GM03348 (cell line): ENCODE results near the gene PCK1.
"Not testable (repeated sequence)": the region's sequence is repeated elsewhere in the genome, so short reads cannot be mapped to it uniquely, and the experiment has no call there.

Experiments
- DNase-seq: peaks from one replicate; pipeline ENCODE4 v3.0.0; 2012; ENCODE audit warnings: low spot score

Gene PCK1

DNA sequence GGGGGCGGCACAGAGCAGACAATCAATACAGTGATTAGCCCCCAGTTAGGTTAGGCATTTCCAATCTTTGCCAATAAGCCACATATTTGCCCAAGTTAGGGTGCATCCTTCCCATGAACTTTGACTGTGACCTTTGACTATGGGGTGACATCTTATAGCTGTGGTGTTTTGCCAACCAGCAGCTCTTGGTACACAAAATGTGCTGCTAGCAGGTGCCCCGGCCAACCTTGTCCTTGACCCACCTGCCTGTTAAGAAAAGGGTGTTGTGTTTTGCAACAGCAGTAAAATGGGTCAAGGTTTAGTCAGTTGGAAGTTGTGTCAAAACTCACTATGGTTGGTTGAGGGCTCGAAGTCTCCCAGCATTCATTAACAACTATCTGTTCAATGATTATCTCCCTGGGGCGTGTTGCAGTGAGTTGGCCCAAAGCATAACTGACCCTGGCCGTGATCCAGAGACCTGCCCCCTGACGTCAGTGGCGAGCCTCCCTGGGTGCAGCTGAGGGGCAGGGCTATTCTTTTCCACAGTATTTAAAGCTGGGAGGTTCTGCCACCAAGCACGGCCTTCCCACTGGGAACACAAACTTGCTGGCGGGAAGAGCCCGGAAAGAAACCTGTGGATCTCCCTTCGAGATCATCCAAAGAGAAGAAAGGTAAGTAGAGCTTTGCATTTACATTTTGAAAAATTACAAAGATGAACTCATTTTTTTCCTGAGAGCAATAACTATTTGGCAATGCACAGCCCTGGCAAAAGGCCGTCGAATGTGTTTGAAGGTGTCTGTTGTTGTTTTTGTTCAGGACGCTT is at the start of gene PCK1:
Gene PCK1, plus strand, starts transcription at position 557 of the 802 bp plus-strand sequence. CDS start 302 bp downstream, outside the sequence.
- DNase-seq: no peak

DNA sequence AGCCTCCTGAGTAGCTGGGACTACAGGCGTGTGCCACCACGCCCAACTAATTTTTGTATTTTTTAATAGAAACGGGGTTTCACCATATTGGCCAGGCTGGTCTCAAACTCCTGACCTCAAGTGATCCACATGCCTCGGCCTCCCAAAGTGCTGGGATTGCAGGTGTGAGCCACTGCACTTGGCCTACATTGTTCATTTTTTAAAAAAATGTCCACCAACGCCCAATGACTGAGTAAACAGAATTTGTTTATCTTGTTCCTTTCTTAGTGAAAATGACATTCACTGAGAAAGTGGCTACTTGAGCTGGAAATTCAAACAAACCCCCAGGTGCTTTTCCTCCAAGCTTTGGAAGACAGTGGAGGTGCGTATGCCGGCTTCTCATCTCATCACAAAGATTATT is 49.2 kb upstream of the PCK1 start:
- not testable (repeated sequence) for DNase-seq

DNA sequence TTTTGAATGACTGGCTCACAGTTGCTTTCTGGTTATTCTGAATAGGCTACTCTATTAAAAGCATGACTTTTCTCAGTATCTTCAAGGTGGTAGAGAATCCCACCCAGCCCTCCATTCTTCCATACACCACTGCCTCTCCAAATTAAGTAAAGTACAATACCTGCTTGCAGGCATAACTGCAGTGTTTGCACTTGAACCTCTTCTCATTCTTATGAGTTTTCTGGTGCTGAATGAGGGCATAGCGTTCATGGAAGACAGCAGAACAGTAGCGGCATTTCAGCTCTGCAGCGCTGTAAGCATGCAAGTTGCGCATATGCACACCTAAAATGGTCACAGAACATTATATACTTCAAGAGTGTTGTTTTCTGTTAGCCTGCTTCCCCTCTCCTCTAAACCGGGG is 48.5 kb upstream of the PCK1 start:
- DNase-seq: no peak

DNA sequence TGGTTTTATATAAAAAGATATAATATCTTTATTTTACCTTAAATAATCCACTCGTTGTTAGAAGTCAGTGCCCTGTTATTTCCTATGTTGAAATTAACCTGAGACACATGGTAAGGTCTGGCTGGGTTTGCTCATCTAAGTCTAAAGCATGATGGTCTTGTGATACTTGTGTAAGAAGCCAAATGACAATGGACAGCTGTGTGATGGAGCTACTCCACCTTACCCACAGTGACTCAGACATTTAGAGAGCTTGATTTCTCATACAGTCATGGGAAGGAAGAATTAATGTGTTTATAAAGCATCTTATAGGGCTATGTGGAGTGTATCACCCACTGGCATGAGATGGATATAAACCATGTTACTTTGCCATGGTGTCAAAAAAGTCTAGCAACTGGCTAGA is 47.7 kb upstream of the PCK1 start:
- no peak for DNase-seq

DNA sequence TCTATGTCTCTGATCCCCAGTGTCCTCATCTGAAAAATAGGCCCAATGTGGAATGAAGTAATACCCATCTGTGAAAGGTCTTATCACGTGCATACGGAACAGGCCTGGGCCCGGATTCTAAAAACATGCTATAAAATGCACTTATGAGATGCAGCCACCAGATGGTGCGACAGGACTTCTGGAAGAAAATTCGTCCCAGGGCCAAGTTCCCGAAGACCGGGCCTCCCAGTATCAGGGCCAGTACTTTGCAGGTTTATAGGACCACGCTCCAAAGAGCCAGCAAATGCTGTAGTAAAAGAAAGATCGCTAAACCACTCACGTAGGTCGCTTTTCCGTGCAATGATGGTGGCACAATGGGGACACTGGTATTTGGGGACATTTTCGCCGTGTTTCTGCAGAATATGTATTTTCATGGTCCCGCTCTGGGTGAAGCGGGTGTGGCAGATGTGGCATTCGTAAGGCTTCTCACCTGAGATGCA is 46.6 kb upstream of the PCK1 start:
- peak; percentile 87 for DNase-seq

DNA sequence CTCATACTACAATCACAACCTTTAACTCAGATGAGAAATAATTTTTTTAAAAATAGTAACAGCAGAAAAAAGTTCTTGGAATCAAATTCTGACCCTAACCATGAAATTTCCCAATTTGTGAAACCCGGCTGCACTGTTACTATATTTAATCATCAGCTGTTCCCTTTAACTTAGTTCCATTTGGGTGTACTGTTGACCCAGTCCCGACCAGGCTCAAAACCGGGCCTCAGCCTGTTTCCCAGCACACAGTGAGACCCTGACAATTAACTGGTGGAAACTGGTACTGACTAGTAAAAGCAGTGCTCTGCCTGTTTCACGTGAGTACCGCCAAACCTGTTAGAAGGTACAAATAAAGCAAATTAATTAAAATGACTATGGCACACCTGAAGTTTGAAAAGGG is 43.0 kb upstream of the PCK1 start:
- DNase-seq: no peak

DNA sequence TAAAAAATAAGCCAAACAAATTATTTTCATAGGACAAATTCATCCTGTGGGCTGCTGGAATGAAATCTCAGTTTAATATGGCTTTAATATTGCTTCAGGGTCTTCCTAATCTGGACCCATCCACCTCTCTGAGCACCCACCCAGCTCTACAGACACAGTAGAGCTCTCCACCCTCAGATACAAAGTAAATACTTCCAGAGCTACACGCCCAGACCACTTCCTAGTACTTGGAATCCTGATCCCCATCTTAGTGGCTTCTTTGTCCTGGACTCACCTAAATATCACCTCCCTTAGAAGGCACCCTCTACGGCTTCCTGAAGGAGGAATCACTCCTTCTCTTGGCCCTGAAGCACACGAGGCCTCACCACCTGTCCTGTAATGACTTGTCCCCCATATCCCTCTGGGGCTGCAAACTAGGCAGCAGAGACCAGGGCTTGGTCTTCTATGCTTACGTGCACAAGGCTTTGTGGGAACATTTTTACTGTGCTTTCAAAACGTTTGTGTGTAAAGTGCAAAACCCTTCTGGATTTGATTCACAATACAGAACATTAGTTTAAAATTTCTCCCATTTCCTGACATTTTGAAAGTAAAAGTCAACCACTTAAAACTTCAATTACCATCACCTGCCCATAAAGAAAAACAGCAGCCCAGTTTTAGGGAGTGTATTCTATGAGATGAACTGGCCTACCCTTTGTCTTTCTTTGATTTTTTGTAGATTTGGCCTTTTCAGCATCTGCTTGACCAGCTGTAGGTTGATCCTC is 38.4 kb upstream of the PCK1 start:
- no peak for DNase-seq

DNA sequence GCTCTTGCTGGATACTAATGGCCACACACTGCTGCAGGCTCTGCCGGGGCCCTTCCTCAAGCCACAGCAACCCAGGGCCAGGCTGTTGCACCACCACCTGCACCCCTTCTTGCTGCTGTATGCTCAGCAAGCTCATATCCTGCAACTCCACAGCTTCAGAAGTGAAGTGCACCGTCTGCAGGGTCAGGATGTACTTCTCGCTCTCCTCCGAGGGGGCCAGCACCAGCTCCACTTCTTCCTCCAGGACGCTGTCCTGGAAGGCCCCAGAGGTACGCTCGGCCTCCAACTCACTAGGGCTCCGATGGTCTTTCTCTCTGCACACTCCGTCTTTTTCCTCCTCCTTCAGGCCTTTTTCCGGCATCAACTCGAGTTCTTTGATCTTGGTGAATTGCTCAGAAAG is 37.1 kb upstream of the PCK1 start:
- no peak for DNase-seq

DNA sequence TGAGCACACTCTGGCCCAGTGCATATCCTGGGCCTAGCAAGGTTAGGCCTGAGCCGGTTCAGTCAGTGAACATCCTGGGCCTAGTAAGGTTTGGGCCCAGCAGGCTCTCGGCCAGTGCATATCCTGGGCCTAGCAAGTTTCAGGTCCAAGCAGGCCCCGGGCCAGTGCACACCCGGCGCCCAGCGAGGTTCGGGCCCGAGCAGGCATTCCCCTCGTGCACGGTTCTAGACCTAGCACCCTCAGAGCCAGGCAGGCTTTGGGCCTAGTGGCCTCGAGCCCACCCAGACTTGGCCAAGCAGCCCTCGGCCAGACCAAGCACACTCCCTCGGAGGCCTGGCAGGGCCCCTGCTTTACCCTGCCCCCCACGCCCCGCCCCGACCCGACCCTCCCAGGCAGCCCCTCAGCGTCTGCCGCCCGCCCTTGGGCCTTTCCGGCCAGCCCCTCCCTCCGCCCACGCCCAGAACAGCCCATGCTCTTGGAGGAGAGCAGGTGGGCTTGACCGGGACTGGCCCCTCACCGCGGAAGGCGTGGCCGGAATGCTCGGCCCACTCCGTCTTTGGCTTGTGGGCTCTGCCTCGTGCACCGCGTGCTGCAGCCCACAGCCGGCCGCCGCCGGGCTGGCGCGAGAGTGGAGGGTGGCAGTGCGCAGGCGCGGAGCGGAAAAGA is 36.3 kb upstream of the PCK1 start, which contains the start of gene CTCFL:
Gene CTCFL, minus strand, starts transcription at position 630 of the 666 bp plus-strand sequence. CDS start 935 bp downstream, outside the sequence.
- DNase-seq: no peak

DNA sequence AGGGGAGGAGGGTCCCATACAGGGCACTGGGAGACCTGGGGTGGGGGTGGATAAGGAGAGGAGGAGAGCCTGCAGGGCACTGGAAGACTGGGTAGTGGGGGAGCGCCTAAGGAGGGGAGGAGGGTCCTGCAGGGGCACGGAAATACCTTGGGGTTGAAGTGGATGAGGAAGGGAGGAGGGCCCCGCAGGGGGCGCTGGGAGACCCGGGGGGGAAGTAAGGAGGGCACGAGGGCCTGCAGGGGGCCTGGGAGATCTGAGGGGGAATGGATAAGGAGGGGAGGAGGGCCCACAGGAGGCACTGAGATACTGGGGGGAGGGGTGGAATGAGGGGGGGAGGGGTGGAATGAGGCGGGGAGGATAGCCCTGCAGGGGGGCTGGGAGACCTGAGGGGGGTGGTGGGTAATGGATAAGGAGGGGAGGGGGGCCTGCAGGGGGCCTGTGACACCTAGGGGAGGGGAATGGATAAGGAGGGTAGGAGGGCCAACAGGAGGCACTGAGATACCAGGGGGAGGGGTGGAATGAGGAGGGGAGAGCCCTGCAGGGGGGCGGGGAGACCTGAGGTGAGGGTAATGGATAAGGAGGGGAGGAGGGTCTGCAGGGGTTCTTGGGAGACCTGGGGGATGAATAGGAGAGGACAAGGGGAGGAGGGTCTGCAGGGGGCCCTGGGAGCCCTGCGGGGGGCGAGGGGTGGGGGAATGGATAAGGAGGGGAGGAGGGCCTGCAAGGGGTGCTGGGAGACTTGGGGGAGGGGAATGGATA is 35.4 kb upstream of the PCK1 start:
- no peak for DNase-seq

DNA sequence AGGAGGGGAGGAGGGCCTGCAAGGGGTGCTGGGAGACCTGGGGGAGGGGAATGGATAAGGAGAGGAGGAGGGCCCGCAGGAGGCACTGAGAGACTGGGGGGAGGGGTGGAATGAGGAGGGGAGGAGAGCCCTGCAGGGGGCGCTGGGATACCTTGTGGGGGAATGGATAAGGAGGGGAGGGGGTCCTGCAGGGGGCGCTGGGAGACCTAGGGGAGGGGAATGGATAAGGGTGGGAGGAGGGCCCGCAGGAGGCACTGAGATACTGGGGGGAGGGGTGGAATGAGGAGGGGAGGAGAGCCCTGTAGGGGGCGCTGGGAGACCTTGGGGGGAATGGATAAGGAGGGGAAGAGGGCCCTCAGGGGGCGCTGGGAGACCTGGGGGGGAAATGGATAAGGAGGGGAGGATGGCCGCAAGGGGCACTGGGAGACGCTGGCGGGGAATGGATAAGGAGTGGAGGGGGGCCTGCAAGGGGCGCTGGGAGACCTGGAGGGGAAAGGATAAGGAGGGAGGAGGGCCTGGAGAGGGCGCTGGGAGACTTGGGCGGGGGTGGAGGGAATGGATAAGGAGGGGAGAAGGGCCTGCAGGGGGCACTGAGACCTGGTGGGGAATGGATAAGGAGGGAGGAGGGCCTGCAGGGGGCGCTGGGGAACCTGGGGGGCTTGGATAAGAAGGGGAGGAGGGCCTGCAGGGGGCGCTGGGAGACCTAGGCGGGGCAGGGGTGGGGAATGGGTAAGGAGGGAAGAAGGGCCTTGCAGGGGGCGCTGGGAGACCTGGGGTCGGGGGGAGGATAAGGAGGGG is 34.6 kb upstream of the PCK1 start:
- DNase-seq: no peak

DNA sequence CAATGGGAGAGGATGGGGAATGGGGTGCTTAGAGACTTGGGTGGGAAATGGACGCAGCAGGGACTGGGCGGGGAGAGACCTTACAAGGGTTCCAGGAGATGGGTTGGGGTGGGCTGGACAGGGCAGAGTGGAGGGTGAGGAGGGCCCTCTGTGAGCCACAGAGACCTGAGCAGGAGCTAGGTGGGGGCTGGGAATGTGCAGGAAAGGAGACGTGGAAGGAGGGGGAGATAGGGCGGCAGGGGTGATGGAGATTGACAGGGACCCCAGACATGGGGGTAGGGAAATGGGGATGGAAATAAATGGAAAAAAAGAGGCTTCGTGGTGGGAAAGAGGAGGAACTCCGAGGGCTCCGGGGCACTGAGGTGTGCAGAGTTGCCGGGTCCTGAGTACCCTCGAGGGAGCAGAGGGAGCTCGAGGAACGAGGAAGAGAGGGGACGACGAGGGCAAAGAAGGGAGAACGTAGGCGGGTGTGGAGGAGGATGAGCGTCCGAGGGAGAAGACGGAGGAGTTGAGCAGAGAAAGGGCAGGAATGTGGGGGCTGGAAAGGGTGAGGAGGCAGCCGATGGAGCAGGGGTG is 33.9 kb upstream of the PCK1 start:
- DNase-seq: no peak

DNA sequence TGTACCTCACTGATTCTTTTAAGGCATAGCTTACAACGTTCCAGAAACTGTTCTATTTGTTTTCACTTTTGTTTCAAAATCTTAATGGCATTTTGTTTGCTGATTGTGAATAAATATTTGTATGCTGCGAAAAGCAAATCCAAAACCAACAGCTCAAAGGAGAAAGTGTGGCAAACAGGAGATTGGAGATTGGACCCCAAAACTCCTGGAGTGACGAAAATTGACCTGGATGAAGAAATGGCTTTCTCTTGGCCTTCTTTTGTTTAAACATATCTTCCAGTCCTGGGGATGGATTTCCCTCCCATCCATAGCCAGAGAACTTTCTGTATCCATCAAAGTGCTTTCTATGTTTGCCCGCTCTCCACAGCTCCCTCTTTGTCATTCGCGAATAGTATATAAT is 33.2 kb upstream of the PCK1 start:
- no peak for DNase-seq

DNA sequence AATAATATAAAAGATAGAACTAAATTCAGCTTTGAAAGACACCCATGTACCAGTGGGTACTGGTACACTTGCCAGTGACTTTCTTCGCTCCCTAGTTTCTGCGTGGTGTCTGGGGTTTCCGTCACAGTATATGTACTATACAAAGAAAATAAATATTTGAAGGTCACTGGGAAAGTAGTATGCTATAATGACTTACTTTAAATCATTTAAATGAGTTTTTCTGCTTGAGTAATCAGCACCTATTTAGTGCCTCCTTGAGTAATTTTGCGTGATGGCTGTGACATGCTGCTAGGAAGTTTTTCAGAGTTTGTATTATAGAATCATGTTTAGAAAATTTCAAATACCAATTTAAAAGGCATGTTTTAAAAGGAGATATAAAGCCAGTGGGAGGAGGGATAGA is 32.8 kb upstream of the PCK1 start:
- DNase-seq: no peak

DNA sequence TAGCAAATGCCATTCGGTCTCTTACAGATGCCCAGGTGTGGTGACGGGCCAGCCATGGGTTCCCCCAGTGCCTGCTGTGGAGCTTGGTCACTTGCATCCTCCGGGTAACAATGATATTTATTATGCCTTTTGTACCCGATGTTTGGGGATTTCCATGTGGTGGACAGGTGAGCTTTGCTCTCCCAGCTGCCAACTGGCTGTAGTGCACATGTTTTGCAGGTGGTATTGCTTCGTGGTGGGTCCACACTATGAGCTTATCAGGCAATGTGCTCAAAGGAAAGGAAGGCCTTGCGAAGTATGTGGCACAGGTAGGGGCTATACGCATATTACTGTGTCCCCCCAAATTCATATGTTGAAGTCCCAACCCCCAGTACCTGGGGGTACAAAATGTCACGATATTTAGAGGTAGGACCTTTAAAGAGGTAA is 31.7 kb upstream of the PCK1 start:
- no peak for DNase-seq

DNA sequence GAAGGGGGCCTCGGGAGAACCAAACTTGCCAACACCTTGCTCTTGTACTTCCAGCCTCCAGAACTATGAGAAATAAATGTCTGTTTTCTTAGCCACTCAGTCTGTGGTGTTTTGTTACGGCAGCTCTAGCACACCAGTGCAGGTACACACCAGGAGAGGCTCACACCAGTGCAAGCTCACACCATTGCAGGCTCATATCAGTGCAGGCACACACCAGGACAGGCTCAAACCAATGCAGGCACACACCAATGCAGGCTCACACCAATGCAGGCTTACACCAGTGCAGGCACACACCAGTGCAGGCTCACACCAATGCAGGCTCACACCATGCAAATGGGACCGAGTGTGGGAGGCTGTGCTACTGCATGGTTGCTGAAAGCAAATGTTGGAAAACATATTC is 31.1 kb upstream of the PCK1 start:
- DNase-seq: no peak

DNA sequence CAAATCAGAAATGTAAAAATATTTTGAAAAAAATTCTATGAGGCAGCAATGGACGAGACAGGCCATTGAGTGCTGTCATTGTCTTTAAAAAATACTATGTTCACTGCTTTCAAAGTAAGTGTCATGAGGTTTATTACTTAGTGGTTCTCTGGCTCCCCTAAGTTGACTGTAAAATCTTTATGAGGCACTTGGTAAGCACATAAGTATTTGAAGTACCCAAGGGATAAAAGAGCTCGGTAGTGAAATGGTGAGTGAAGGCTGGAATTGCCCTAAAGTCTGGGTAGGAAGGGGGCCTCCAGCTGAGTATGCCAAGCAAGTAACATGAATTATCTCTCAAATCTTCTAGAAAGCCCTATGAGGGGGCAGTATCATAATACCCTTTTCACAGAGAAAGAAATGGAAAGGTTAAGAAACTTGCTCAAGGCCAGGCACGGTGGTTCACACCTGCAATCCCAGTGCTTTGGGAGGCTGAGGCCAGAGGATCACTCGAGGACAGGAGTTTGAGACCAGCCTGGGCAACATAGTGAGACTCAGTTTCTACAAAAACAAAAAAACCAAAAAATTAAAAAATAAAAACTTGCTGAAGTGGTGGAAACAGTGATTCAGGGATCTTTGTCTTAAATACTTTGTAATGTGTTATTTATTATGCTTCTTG is 30.5 kb upstream of the PCK1 start:
- no peak for DNase-seq

DNA sequence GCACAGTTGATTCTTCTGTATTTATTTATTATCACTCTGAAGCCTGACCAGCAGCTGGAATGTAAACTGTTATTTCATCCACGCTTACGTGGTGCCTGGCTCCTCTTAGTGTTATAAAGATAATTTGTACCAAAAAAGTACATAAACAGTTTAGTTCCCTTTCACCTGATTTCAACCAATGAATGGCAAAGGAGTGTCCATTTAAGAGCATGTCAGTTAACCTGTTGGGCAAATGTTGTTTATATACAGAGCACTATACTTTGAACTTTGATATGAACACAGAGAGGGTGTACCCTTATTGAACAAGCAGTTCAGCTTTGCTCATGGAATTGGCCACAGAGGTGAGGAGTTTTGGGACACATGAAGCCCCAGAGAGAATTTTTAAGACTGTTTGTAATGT is 28.8 kb upstream of the PCK1 start:
- no peak for DNase-seq

DNA sequence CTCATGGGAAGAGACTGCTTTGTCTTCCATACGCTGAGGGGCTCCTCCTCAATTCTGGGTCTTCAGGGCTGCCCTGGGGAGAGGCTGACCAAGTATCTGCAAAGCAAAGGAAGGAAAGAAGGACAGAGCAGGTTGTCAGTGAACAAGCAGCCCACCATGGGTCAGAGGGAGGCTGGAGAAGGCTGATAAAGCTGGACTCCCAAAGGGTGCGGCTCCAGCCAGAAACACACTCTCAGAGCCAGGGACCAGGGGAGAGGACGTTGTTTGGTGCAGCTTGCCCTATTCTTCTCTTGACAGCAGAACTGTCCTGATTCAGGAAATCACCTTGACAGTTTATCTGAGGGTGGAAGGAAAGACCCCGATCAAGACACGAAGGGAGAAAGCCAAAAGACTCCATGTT is 25.6 kb upstream of the PCK1 start:
- DNase-seq: no peak

DNA sequence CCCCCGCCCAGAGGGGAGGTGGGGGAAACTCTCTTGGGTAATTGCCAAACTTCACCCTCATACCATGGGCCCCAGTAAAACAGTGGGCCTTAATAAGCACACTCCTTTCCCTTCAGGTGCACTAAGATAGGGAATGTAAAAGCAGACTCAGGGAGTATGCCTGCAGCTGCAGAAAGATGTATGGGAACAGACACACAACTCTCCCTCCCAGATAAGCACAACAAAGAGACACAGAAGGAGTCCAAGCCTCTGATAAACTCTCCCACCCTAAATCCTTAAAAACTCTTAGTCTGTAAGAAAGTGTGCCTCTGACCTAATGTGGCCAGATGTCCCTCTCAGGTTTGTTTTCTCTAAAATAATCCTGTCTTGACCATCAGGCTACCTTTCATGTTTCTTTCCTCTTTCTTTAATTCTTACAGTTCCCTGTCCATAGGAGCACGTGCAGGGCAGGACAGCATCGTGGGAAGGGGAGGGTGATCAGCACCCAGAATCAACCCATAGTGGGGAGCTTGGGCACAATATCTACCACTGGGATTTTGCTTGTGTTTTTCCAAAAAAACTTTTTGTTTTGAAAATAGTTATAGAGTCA is 24.7 kb upstream of the PCK1 start:
- no peak for DNase-seq
